ENCODE results near the gene APOL1. TPM values are rescaled to one million over a fixed set of nuclear protein-coding genes. Genes with fewer than 3 reads are reported as not detected.

Gene APOL1
- total and polyA plus RNA-seq, 4 donors, result 7.7 to 129 (median 59.5) TPM

GRCh38 chr22:36291831-36292740, 39.2 kb downstream of the APOL1 start:
- WGBS, result 93% methylated on average over 29 of the region's 29 CpGs
- Histone ChIP-seq H3K27ac (ENCODE audit: low read depth in 1 of 2, low read length in 2 of 2) (no peak overlapping the region), H3K36me3 (ENCODE audit: control insufficient read depth in 4 of 4, insufficient read depth in 3 of 4, low read depth in 1 of 4, low read length in 3 of 4) (peaks cover 46 to 80% (median 66%) of the 10 kb centered on the region in 4 donors), H3K9me3 (ENCODE audit: control insufficient read depth in 4 of 4, low read length in 3 of 4) (no peaks in the 10 kb centered on the region), H3K27me3 (ENCODE audit: control insufficient read depth in 4 of 4, insufficient read depth in 4 of 4, low read length in 3 of 4) (no peaks in the 10 kb centered on the region), H3K4me3 (ENCODE audit: low read depth in 1 of 3, low read length in 3 of 3) (no peak overlapping the region), H3K9ac (ENCODE audit: low read depth in 1 of 2, low read length in 2 of 2) (no peak overlapping the region), H3K4me1 (ENCODE audit: control insufficient read depth in 4 of 4, insufficient read depth in 4 of 4, low read length in 3 of 4) (no peaks in the 10 kb centered on the region)
- no peak for TF ChIP-seq SP1 (IDR thresholded peaks at IDR 0.05)
- TF ChIP-seq HNF4A (conservative IDR thresholded peaks at IDR 0.05), result no peak
- TF ChIP-seq HNF4G (IDR thresholded peaks at IDR 0.05), result no peak
- TF ChIP-seq, protein P1, sequence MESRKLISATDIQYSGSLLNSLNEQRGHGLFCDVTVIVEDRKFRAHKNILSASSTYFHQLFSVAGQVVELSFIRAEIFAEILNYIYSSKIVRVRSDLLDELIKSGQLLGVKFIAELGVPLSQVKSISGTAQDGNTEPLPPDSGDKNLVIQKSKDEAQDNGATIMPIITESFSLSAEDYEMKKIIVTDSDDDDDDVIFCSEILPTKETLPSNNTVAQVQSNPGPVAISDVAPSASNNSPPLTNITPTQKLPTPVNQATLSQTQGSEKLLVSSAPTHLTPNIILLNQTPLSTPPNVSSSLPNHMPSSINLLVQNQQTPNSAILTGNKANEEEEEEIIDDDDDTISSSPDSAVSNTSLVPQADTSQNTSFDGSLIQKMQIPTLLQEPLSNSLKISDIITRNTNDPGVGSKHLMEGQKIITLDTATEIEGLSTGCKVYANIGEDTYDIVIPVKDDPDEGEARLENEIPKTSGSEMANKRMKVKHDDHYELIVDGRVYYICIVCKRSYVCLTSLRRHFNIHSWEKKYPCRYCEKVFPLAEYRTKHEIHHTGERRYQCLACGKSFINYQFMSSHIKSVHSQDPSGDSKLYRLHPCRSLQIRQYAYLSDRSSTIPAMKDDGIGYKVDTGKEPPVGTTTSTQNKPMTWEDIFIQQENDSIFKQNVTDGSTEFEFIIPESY (IDR thresholded peaks at IDR 0.05), result no peak
- TF ChIP-seq ATF3 (IDR thresholded peaks at IDR 0.05), result no peak
- no peak for TF ChIP-seq RAD21 (IDR thresholded peaks at IDR 0.05)
- TF ChIP-seq RXRA (IDR thresholded peaks at IDR 0.05), result no peak
- TF ChIP-seq TAF1 (conservative IDR thresholded peaks at IDR 0.05), result no peak
- no peak for TF ChIP-seq FOXA2 (IDR thresholded peaks at IDR 0.05)
- TF ChIP-seq EGR1 (IDR thresholded peaks at IDR 0.05; ENCODE audit: low read depth in 2 of 2), result no peak
- TF ChIP-seq, protein P2, sequence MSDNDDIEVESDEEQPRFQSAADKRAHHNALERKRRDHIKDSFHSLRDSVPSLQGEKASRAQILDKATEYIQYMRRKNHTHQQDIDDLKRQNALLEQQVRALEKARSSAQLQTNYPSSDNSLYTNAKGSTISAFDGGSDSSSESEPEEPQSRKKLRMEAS (IDR thresholded peaks at IDR 0.05), result no peak
- TF ChIP-seq JUND (IDR thresholded peaks at IDR 0.05), result no peak
- TF ChIP-seq, protein P3, sequence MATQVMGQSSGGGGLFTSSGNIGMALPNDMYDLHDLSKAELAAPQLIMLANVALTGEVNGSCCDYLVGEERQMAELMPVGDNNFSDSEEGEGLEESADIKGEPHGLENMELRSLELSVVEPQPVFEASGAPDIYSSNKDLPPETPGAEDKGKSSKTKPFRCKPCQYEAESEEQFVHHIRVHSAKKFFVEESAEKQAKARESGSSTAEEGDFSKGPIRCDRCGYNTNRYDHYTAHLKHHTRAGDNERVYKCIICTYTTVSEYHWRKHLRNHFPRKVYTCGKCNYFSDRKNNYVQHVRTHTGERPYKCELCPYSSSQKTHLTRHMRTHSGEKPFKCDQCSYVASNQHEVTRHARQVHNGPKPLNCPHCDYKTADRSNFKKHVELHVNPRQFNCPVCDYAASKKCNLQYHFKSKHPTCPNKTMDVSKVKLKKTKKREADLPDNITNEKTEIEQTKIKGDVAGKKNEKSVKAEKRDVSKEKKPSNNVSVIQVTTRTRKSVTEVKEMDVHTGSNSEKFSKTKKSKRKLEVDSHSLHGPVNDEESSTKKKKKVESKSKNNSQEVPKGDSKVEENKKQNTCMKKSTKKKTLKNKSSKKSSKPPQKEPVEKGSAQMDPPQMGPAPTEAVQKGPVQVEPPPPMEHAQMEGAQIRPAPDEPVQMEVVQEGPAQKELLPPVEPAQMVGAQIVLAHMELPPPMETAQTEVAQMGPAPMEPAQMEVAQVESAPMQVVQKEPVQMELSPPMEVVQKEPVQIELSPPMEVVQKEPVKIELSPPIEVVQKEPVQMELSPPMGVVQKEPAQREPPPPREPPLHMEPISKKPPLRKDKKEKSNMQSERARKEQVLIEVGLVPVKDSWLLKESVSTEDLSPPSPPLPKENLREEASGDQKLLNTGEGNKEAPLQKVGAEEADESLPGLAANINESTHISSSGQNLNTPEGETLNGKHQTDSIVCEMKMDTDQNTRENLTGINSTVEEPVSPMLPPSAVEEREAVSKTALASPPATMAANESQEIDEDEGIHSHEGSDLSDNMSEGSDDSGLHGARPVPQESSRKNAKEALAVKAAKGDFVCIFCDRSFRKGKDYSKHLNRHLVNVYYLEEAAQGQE (IDR thresholded peaks at IDR 0.05), result no peak
- no peak for TF ChIP-seq NR2F2 (IDR thresholded peaks at IDR 0.05)
- TF ChIP-seq GABPA (IDR thresholded peaks at IDR 0.05 in 1 of 2, conservative IDR thresholded peaks at IDR 0.05 in 1 of 2), result no peak
- no peak for TF ChIP-seq CTCF (IDR thresholded peaks at IDR 0.05; ENCODE audit: low read depth, low read length, missing input control)
- TF ChIP-seq FOXA1 (IDR thresholded peaks at IDR 0.05), result no peak
- TF ChIP-seq YY1 (IDR thresholded peaks at IDR 0.05), result no peak
- DNase-seq (ENCODE audit: low spot score), result no peak
